LNCaP clone FGC (cell line): ENCODE results near the gene NECTIN1.
A peak's percentile ranks its signal among the peaks of the same experiment; 100 is the strongest.

Experiments used
- DNase-seq: peaks from one replicate; pipeline ENCODE4 v3.0.0-alpha.2; 2011; ENCODE audit warnings: low read depth
- H3K4me3 ChIP-seq: 2 replicates; pipeline ENCODE4 v1.5.1; 2011; ENCODE audit warnings: mild to moderate bottlenecking, low read depth, low read length, control low read depth
- CTCF ChIP-seq: IDR thresholded peaks from 2 replicates; pipeline ENCODE4 v1.5.1; 2012; ENCODE audit warnings: mild to moderate bottlenecking; ENCODE audit not compliant: control insufficient read depth, insufficient read depth; ENCODE audit errors: extremely low read depth

NECTIN1 gene, protein sequence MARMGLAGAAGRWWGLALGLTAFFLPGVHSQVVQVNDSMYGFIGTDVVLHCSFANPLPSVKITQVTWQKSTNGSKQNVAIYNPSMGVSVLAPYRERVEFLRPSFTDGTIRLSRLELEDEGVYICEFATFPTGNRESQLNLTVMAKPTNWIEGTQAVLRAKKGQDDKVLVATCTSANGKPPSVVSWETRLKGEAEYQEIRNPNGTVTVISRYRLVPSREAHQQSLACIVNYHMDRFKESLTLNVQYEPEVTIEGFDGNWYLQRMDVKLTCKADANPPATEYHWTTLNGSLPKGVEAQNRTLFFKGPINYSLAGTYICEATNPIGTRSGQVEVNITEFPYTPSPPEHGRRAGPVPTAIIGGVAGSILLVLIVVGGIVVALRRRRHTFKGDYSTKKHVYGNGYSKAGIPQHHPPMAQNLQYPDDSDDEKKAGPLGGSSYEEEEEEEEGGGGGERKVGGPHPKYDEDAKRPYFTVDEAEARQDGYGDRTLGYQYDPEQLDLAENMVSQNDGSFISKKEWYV

GRCh38 chr11:119728651-119729580 lies at the start of gene NECTIN1:
Gene NECTIN1 (minus strand): TSS chr11:119729200. CDS start chr11:119728553, 647 bp downstream.
- H3K4me3 ChIP-seq: peak within 1 kb of the TSS; percentile 85
- peak; percentile 45 for DNase-seq
- peak; percentile 94 for TF ChIP-seq CTCF

- H3K4me3 ChIP-seq: no peak overlapping the region
- no peak for TF ChIP-seq CTCF
- DNase-seq: no peak
Measured at GRCh38 chr11:119778391-119779194, 49.6 kb upstream of the NECTIN1 start.

DNA sequence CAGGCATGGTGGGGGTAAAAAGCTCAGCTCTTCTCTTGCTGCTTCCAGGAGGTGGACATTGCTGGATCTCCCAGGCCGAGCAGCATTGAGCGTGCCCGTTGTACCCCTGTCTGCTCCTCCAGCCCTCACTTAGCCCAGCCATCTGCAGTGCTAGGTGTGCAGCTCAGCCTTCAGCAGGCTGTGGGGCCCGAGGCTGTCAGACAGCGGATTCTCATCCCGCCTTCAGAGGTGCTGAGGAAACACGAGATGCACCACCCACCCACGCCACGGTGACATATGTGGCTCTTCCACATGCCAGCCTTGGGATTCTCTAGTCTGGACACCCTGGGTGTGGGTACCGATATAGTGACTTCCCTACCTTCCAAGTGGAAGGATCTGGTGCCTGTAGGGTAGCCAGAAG lies 48.9 kb upstream of the NECTIN1 start:
- DNase-seq: no peak
- no peak overlapping the region for H3K4me3 ChIP-seq
- no peak for TF ChIP-seq CTCF

- H3K4me3 ChIP-seq: no peak overlapping the region
- TF ChIP-seq CTCF: no peak
- DNase-seq: no peak
Measured at GRCh38 chr11:119776651-119777050, 47.7 kb upstream of the NECTIN1 start.

- TF ChIP-seq CTCF: no peak
- H3K4me3 ChIP-seq: no peak overlapping the region
- no peak for DNase-seq
Measured at GRCh38 chr11:119776031-119776636, 47.1 kb upstream of the NECTIN1 start.

GRCh38 chr11:119774172-119774763 lies 45.3 kb upstream of the NECTIN1 start:
- TF ChIP-seq CTCF: no peak
- DNase-seq: no peak
- no peak overlapping the region for H3K4me3 ChIP-seq
